ENCODE data around the gene ADARB2.

The ADARB2 gene

DNA sequence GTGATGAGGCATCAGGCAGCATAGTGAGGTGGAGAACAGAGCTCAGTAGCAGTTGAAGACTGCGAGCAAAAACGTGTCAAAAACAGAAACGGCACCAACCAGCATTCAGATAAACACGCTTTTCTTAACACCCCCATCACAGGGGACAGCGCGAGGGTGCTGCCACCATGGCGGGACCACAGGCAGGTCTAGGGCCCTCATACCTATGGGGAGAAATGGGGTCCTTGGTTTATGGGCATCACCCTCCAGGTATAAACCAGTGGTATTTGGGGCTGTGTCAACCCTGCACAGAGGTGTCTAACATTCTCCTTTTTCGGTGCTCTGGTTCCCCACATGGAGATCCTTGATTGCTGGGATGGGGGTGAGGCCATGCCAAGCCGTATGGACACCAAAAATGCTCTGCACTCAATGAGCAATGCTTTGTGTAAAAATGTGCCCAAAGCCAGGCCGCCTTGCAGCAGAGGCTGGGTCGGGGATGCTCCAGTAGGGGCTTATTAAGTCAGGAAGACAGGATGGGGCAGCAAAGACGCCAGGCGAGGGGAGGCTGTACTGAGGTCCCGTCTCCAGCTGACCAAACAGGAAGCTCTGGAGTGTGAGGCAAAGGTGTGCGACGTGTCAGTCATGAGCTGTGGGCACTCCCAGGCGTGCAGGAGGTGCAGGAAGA, 489.6 kb downstream of the ADARB2 start:
- no peak for TF ChIP-seq CTCF (IDR thresholded peaks at IDR 0.05; ENCODE audit: control insufficient read depth, insufficient read depth, low read depth, low read length, missing control alignments)
- no peak overlapping the region for H3K4me3 ChIP-seq (ENCODE audit: control insufficient read depth, low read depth, low read length)
- DNase-seq (ENCODE audit: low read depth): no peak

DNA sequence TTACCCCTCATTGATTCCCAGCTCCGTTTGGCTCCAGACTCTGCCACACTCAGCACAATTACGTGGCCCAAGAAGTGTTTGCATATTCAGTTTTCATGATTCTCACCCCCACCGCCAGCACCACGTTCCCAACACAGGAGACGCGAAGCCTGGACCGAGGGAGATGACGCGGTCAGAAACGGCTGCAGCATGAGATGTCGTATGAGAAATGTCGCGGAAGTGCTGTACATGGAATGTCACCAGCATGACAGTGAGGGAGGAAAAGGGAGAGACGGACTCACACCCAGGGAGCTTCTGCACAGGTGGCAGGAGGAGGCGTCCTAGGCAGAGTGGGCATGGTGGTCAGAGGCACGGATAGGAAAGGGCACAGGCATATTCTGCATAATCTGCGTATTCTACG, 492.8 kb downstream of the ADARB2 start:
- H3K4me3 ChIP-seq (ENCODE audit: control insufficient read depth, low read depth, low read length): no peak overlapping the region
- TF ChIP-seq CTCF (IDR thresholded peaks at IDR 0.05; ENCODE audit: control insufficient read depth, insufficient read depth, low read depth, low read length, missing control alignments): no peak
- no peak for DNase-seq (ENCODE audit: low read depth)

GRCh38 chr10:1243486-1244234, 493.7 kb downstream of the ADARB2 start:
- no peak for DNase-seq (ENCODE audit: low read depth)
- TF ChIP-seq CTCF (IDR thresholded peaks at IDR 0.05; ENCODE audit: control insufficient read depth, insufficient read depth, low read depth, low read length, missing control alignments): no peak
- H3K4me3 ChIP-seq (ENCODE audit: control insufficient read depth, low read depth, low read length): no peak overlapping the region

GRCh38 chr10:1242975-1243374, 494.4 kb downstream of the ADARB2 start:
- DNase-seq (ENCODE audit: low read depth): no peak
- H3K4me3 ChIP-seq (ENCODE audit: control insufficient read depth, low read depth, low read length): no peak overlapping the region
- TF ChIP-seq CTCF (IDR thresholded peaks at IDR 0.05; ENCODE audit: control insufficient read depth, insufficient read depth, low read depth, low read length, missing control alignments): no peak

DNA sequence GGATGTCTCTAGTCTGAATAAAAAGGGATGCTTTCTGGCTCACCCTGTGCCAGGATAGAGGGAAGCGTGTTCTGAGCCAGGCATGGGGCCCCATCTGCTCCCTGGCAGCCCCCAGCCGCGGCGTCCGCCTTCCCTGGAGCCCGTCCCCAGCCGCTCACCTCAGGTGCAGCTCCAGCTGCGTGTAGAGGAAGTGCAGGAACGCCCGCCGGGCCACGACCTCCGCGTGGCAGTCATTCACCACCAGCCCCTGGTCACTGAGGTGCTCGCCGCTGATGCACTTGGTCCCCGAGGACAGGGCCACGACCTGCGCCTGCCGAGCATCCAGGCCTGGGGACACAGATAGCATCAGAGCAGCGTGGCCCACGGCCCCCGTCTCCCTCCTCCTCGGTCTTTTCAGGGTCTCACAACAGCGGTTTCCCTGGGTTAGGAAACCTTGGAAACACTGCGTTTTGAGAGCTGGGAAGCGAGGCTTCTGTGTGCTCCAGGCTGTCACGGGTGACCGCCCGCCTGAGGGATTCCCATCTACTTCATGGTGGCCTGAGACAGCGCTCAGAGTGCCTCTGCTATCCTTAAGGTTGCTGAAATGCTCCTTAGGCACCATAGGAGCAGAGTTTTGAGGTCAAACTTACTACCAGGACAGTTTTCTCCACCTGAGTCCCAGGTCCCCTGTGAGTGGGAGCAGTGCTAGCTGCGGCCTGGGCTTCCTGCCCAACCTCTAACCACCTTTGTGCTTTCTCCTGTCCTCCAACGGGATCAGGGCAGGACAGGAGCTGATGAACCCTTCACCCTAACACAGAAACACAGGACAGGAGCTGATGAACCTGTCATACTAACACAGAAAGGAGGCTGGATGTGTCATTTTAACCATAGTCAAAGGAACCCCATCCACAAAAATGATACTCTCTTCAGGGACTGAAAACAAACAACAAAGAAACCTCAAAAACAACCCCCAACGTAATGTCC, 495.1 kb downstream of the ADARB2 start:
- no peak for TF ChIP-seq CTCF (IDR thresholded peaks at IDR 0.05; ENCODE audit: control insufficient read depth, insufficient read depth, low read depth, low read length, missing control alignments)
- no peak for DNase-seq (ENCODE audit: low read depth)
- no peak overlapping the region for H3K4me3 ChIP-seq (ENCODE audit: control insufficient read depth, low read depth, low read length)

DNA sequence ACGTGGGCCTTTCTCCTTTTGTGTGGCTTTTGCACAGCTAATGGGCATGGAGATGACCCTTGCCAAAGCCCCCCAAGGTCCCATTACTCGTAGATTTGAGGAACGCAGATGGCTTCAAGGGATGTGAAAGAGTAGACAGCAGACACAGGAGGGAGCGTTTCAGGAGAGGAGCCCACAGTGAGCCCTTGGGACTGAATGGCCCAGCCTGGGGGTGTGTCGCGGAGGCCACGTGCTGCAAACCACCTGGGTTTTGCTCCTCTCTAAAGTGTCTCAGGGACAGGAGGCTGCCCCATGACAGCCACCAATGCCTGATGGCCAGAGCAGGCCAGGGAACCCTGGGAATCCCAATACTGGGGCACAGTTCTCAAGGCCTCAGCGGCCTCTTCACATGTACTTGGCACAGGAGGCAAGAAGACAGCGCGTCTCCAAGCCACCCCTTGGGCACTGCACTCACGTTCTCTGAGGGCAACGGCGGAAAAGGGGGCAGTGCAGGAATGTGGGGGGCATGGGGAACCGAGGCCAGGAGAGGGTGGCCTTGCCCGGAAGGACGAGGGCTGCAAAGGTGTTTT, 495.9 kb downstream of the ADARB2 start:
- no peak for DNase-seq (ENCODE audit: low read depth)
- no peak for TF ChIP-seq CTCF (IDR thresholded peaks at IDR 0.05; ENCODE audit: control insufficient read depth, insufficient read depth, low read depth, low read length, missing control alignments)
- no peak overlapping the region for H3K4me3 ChIP-seq (ENCODE audit: control insufficient read depth, low read depth, low read length)

All from AG09309 (cell line).